SK-N-SH (cell line): Measurements from ENCODE around the gene CNTN4. TPM values are rescaled to one million over a fixed set of nuclear protein-coding genes. Genes with fewer than 3 reads are reported as not detected.

Experiments used
- CTCF ChIA-PET: fragments of 300-600, 350-600 bp; formaldehyde crosslinking; extraction: SDS; loops from one replicate; lab custom pipeline; 2021; lab: Yijun Ruan, JAX
- POLR2A ChIA-PET: fragments of 350-600 bp; sonication (Branson Sonifier 250); formaldehyde crosslinking; extraction: SDS; loops from one replicate; lab custom pipeline; 2020; ENCODE audit warnings: antibody characterized with exemption, inconsistent platforms; lab: Yijun Ruan, JAX
- DNase-seq: peaks from one replicate; pipeline ENCODE4 v3.0.0; 2012
- H2AFZ ChIP-seq: fragments of 200-600 bp; sonication (generic); 2 replicates; pipeline ENCODE4 v1.8.1; 2016; ENCODE audit warnings: antibody characterized with exemption, mild to moderate bottlenecking, low read depth
- H3F3A ChIP-seq: fragments of 200-600 bp; sonication (generic); replicated peaks from 2 replicates; pipeline ENCODE3; 2016; ENCODE audit warnings: antibody characterized with exemption, mild to moderate bottlenecking; ENCODE audit not compliant: insufficient read depth
- H3K27ac ChIP-seq, 2 experiments: fragments of 200-500 bp in 1 of 2; fragments of 200-600 bp in 1 of 2; sonication (Bioruptor generic) in 1 of 2; sonication (generic), shearing (Covaris generic) in 1 of 2; 2 replicates each; pipeline versions ENCODE4 v1.5.1 to v1.6.1; 2014 to 2016; ENCODE audit warnings: low read depth in 2 of 2, inconsistent platforms in 1 of 2, low read length in 1 of 2, mild to moderate bottlenecking in 1 of 2, mixed read lengths in 1 of 2
- H3K27me3 ChIP-seq: fragments of 200-600 bp; sonication (generic), shearing (Covaris generic); 2 replicates; pipeline ENCODE4 v1.6.1; 2016; ENCODE audit warnings: mixed run types; ENCODE audit not compliant: insufficient read depth
- H3K36me3 ChIP-seq, 2 experiments: fragments of 200-500 bp in 1 of 2; fragments of 200-600 bp in 1 of 2; sonication (Bioruptor generic) in 1 of 2; sonication (generic) in 1 of 2; replicated peaks in 1 of 2; 2 replicates each; pipeline versions ENCODE3 to v1.5.1; 2014 to 2016; ENCODE audit warnings: low read length in 1 of 2, mild to moderate bottlenecking in 1 of 2; ENCODE audit not compliant: insufficient read depth in 2 of 2, control insufficient read depth in 1 of 2
- H3K4me1 ChIP-seq, 2 experiments: fragments of 200-500 bp in 1 of 2; fragments of 200-600 bp in 1 of 2; sonication (Bioruptor generic) in 1 of 2; sonication (generic), shearing (Covaris generic) in 1 of 2; 2 replicates each; pipeline versions ENCODE4 v1.5.1 to v1.6.1; 2014 to 2016; ENCODE audit warnings: low read depth in 1 of 2, low read length in 1 of 2, mixed run types in 1 of 2; ENCODE audit not compliant: insufficient read depth in 2 of 2, control insufficient read depth in 1 of 2
- H3K4me2 ChIP-seq: fragments of 200-600 bp; sonication (generic), shearing (Covaris generic); 2 replicates; pipeline ENCODE4 v1.6.1; 2017; ENCODE audit warnings: mixed run types
- H3K4me3 ChIP-seq, 2 experiments: fragments of 200-500 bp in 1 of 2; fragments of 200-600 bp in 1 of 2; sonication (Bioruptor generic) in 1 of 2; sonication (generic), shearing (Covaris generic) in 1 of 2; 2 replicates each; pipeline versions ENCODE4 v1.5.1 to v1.8.1; 2014 to 2016; ENCODE audit warnings: low read depth in 2 of 2, inconsistent platforms in 1 of 2, low read length in 1 of 2, mild to moderate bottlenecking in 1 of 2, mixed read lengths in 1 of 2, moderate library complexity in 1 of 2
- H3K79me2 ChIP-seq: fragments of 200-600 bp; sonication (generic); 2 replicates; pipeline ENCODE4 v1.8.1; 2017; ENCODE audit warnings: mild to moderate bottlenecking; ENCODE audit not compliant: insufficient read depth
- H3K9ac ChIP-seq: fragments of 200-600 bp; sonication (generic); 2 replicates; pipeline ENCODE4 v1.6.1; 2017; ENCODE audit warnings: mixed run types
- H3K9me2 ChIP-seq: fragments of 200-600 bp; sonication (generic); 2 replicates; pipeline ENCODE4 v1.6.1; 2017; ENCODE audit warnings: mixed run types
- H3K9me3 ChIP-seq: fragments of 200-600 bp; sonication (generic); 2 replicates; pipeline ENCODE4 v1.6.1; 2017; ENCODE audit warnings: mixed run types, mild to moderate bottlenecking, moderate library complexity
- H4K20me1 ChIP-seq: fragments of 200-600 bp; sonication (generic); 2 replicates; pipeline ENCODE4 v1.6.1; 2017; ENCODE audit warnings: mild to moderate bottlenecking, mixed run types; ENCODE audit not compliant: insufficient read depth
- ELF1 ChIP-seq: IDR thresholded peaks from 2 replicates; pipeline ENCODE4 v1.4.0; 2012
- FOXM1 ChIP-seq: IDR thresholded peaks from 2 replicates; pipeline ENCODE4 v1.4.0; 2012; ENCODE audit warnings: low read depth, mild to moderate bottlenecking
- GABPA ChIP-seq: IDR thresholded peaks from 2 replicates; pipeline ENCODE4 v1.4.0; 2012; ENCODE audit warnings: low read depth, mild to moderate bottlenecking
- GATA2 ChIP-seq: sonication (generic); formaldehyde crosslinking; IDR thresholded peaks from 2 replicates; pipeline ENCODE4 v1.5.0; 2020; ENCODE audit warnings: mild to moderate bottlenecking, missing genetic modification reagents
- JUND ChIP-seq: IDR thresholded peaks from 2 replicates; pipeline ENCODE4 v1.4.0; 2012
- MXI1 ChIP-seq: IDR thresholded peaks from 2 replicates; pipeline ENCODE4 v1.6.1; 2012; ENCODE audit warnings: mild to moderate bottlenecking, low read depth, low read length, improper control_type of control experiment
- POLR2AphosphoS5 ChIP-seq: IDR thresholded peaks from 2 replicates; pipeline ENCODE4 v1.6.1; 2012; ENCODE audit warnings: low read depth, low read length
- RAD21 ChIP-seq: IDR thresholded peaks from 2 replicates; pipeline ENCODE4 v1.6.1; 2012; ENCODE audit warnings: mild to moderate bottlenecking, low read length
- SIN3A ChIP-seq: IDR thresholded peaks from 2 replicates; pipeline ENCODE4 v1.6.1; 2012; ENCODE audit warnings: low read depth, mild to moderate bottlenecking, low read length, moderate library complexity, borderline replicate concordance
- SMC3 ChIP-seq: IDR thresholded peaks from 2 replicates; pipeline ENCODE4 v1.6.1; 2012; ENCODE audit warnings: low read depth, low read length, improper control_type of control experiment
- TEAD4 ChIP-seq: IDR thresholded peaks from 2 replicates; pipeline ENCODE4 v1.4.0; 2012; ENCODE audit warnings: mild to moderate bottlenecking, borderline replicate concordance; ENCODE audit not compliant: insufficient read depth
- YY1 ChIP-seq: IDR thresholded peaks from 2 replicates; pipeline ENCODE4 v1.4.0; 2012; ENCODE audit warnings: low read depth, mild to moderate bottlenecking
- WGBS: methylation state at CpG from one replicate; pipeline ENCODE4 v1.1.6; 2017; ENCODE audit warnings: low lambda C conversion rate; 5-methylcytosine and 5-hydroxymethylcytosine counted together
- polyA plus RNA-seq, 3 experiments: library from polyadenylated mRNA; depleted of rRNA; stranded (reverse); fragments of >200 nt; gene quantifications; 2 replicates each; pipeline ENCODE4 v1.2.3, GENCODE V29; 2012
- TF ChIP-seq, protein P1 (sequence below): IDR thresholded peaks from 2 replicates; pipeline ENCODE4; 2012
- TF ChIP-seq, protein P2 (sequence below): fragments of 150-350 bp; IDR thresholded peaks from 2 replicates; pipeline ENCODE4 v1.6.1; 2016; ENCODE audit warnings: mild to moderate bottlenecking, low read depth, low read length
- TF ChIP-seq, protein P3 (sequence below): fragments of 200-600 bp; sonication (generic); IDR thresholded peaks from 2 replicates; pipeline ENCODE4 v1.6.1; 2017; ENCODE audit warnings: antibody characterized with exemption, mild to moderate bottlenecking, moderate library complexity
- TF ChIP-seq, protein P4 (sequence below): fragments of 150-350 bp; IDR thresholded peaks from 2 replicates; pipeline ENCODE4 v1.6.1; 2017; ENCODE audit warnings: antibody characterized with exemption, low read length, low read depth, borderline replicate concordance

The CNTN4 gene
- polyA plus RNA-seq, 1 of the 3 experiments (the other 2 are of a cell fraction): 0.12 TPM

DNA sequence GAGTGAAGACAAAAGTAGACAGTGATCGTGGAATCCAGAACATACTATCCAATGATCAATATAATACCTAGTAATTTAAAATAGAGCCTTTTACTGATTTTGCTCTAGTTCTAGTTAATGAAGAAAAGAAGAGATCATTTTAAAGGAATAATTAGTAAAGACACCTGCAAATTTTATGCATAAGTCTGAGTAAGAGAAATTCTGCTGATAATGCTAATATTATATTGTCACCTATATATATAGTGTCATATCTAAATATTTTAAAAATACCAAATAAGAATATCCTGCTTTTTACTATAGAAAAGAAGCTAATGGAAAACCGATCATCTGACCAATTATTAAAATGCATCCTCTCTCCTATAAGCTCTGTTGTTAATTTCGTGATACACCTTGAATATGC is 152.1 kb downstream of the CNTN4 start:
- H3K9ac ChIP-seq: no peak overlapping the region
- no peaks in the 10 kb centered on the region for H3K9me2 ChIP-seq
- TF ChIP-seq SIN3A: no peak
- no peak for TF ChIP-seq POLR2AphosphoS5
- TF ChIP-seq YY1: no peak
- TF ChIP-seq, protein P1, sequence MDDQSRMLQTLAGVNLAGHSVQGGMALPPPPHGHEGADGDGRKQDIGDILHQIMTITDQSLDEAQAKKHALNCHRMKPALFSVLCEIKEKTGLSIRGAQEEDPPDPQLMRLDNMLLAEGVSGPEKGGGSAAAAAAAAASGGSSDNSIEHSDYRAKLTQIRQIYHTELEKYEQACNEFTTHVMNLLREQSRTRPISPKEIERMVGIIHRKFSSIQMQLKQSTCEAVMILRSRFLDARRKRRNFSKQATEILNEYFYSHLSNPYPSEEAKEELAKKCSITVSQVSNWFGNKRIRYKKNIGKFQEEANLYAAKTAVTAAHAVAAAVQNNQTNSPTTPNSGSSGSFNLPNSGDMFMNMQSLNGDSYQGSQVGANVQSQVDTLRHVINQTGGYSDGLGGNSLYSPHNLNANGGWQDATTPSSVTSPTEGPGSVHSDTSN: no peak
- no peak for TF ChIP-seq TEAD4
- TF ChIP-seq GATA2 (CRISPR knock-in tag): no peak
- TF ChIP-seq SMC3: no peak
- TF ChIP-seq, protein P2, sequence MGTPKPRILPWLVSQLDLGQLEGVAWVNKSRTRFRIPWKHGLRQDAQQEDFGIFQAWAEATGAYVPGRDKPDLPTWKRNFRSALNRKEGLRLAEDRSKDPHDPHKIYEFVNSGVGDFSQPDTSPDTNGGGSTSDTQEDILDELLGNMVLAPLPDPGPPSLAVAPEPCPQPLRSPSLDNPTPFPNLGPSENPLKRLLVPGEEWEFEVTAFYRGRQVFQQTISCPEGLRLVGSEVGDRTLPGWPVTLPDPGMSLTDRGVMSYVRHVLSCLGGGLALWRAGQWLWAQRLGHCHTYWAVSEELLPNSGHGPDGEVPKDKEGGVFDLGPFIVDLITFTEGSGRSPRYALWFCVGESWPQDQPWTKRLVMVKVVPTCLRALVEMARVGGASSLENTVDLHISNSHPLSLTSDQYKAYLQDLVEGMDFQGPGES: no peak
- TF ChIP-seq GABPA: no peak
- no peak for TF ChIP-seq FOXM1
- TF ChIP-seq MXI1: no peak
- no peak for TF ChIP-seq JUND
- TF ChIP-seq, protein P3, sequence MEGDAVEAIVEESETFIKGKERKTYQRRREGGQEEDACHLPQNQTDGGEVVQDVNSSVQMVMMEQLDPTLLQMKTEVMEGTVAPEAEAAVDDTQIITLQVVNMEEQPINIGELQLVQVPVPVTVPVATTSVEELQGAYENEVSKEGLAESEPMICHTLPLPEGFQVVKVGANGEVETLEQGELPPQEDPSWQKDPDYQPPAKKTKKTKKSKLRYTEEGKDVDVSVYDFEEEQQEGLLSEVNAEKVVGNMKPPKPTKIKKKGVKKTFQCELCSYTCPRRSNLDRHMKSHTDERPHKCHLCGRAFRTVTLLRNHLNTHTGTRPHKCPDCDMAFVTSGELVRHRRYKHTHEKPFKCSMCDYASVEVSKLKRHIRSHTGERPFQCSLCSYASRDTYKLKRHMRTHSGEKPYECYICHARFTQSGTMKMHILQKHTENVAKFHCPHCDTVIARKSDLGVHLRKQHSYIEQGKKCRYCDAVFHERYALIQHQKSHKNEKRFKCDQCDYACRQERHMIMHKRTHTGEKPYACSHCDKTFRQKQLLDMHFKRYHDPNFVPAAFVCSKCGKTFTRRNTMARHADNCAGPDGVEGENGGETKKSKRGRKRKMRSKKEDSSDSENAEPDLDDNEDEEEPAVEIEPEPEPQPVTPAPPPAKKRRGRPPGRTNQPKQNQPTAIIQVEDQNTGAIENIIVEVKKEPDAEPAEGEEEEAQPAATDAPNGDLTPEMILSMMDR: no peak
- no peak for TF ChIP-seq ELF1
- TF ChIP-seq, protein P4, sequence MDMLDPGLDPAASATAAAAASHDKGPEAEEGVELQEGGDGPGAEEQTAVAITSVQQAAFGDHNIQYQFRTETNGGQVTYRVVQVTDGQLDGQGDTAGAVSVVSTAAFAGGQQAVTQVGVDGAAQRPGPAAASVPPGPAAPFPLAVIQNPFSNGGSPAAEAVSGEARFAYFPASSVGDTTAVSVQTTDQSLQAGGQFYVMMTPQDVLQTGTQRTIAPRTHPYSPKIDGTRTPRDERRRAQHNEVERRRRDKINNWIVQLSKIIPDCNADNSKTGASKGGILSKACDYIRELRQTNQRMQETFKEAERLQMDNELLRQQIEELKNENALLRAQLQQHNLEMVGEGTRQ: no peak
- no peak for TF ChIP-seq RAD21
- H3K27ac ChIP-seq: no peak overlapping the region
- no peaks in the 10 kb centered on the region for H4K20me1 ChIP-seq
- ChIA-PET CTCF (no interaction called here), POLR2A (no interaction called here)
- WGBS: 14% methylated on average over 3 of the region's 3 CpGs
- no peaks in the 10 kb centered on the region for H3F3A ChIP-seq
- H3K27me3 ChIP-seq: no peaks in the 10 kb centered on the region
- H2AFZ ChIP-seq: no peak overlapping the region
- H3K4me3 ChIP-seq: no peak overlapping the region
- no peak overlapping the region for H3K4me2 ChIP-seq
- no peaks in the 10 kb centered on the region for H3K79me2 ChIP-seq
- no peak for DNase-seq
- no peaks in the 10 kb centered on the region for H3K9me3 ChIP-seq
- no peaks in the 10 kb centered on the region for H3K4me1 ChIP-seq
- H3K36me3 ChIP-seq: no peaks in the 10 kb centered on the region
